OCI-LY7 (cell line): ENCODE data around the gene NACAD.

ENCODE experiments used
- CTCF ChIP-seq: fragments of 200-600 bp; sonication (generic); conservative IDR thresholded peaks from 2 replicates; pipeline ENCODE4 v1.5.1; 2014; ENCODE audit warnings: mild to moderate bottlenecking, antibody characterized with exemption, low read length, moderate library complexity, mixed read lengths
- EZH2phosphoT487 ChIP-seq: fragments of 200-600 bp; sonication (generic); IDR thresholded peaks from 2 replicates; pipeline ENCODE4 v1.6.1; 2018; ENCODE audit warnings: low read depth, borderline replicate concordance, mild to moderate bottlenecking, mixed run types, antibody characterized with exemption, low read length, moderate library complexity, mixed read lengths

- no peak for TF ChIP-seq CTCF
- TF ChIP-seq EZH2phosphoT487 = no peak
Observed at GRCh38 chr7:45133877-45134276, 45.1 kb upstream of the NACAD start.
